ENCODE results near the gene FHIT. TPM values are rescaled to one million over a fixed set of nuclear protein-coding genes. Genes with fewer than 3 reads are reported as not detected.

FHIT gene
- total and polyA plus RNA-seq, 4 donors, result 2.6 to 21.3 (median 8.7) TPM

DNA sequence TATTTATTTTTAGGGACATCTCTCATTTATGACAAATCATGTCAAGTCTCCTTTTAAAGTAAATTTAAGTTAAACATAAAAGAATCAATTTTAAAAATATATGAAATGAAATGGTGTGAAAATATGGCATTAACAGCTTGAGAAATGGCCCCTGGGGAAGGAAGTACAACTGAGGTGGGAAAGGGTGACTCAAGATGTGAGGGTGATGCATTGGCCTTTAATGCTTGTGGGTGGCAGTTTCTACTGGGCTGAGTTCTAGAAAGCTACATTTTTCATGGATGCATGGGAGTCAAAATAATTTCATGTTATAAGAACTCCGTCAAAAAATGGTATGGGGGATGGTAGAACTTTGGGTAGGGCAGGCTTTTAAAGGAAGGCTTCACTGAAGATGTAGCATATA is 1492.6 kb downstream of the FHIT start:
- TF ChIP-seq, protein P1, sequence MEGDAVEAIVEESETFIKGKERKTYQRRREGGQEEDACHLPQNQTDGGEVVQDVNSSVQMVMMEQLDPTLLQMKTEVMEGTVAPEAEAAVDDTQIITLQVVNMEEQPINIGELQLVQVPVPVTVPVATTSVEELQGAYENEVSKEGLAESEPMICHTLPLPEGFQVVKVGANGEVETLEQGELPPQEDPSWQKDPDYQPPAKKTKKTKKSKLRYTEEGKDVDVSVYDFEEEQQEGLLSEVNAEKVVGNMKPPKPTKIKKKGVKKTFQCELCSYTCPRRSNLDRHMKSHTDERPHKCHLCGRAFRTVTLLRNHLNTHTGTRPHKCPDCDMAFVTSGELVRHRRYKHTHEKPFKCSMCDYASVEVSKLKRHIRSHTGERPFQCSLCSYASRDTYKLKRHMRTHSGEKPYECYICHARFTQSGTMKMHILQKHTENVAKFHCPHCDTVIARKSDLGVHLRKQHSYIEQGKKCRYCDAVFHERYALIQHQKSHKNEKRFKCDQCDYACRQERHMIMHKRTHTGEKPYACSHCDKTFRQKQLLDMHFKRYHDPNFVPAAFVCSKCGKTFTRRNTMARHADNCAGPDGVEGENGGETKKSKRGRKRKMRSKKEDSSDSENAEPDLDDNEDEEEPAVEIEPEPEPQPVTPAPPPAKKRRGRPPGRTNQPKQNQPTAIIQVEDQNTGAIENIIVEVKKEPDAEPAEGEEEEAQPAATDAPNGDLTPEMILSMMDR (IDR thresholded peaks at IDR 0.05; ENCODE audit: control extremely low read depth, extremely low read depth), result no peak

DNA sequence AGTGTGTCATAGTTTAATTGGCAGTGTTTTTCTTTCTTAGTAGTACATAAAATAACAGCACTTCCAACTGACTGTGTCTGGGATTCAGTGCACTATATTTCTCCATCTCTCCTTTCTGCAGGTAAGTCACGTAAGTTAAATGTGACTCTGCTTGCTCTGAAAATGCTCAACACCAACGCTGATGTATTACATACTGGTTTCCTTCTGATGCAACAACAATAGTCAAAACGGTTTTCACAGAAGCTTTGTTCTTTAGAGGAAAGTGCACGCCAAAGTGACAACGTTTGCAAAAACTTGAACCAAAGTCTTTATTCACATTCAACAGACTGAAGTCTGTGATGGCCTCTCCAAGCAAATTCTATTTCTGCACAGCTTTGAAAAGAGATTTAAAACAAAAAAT is 1494.3 kb downstream of the FHIT start:
- Histone ChIP-seq H3K4me1 (ENCODE audit: control insufficient read depth in 5 of 5, insufficient read depth in 5 of 5, low read length in 5 of 5) (peaks cover 0 to 7% (median 3%) of the 10 kb centered on the region in 5 donors), H3K9ac (ENCODE audit: insufficient read depth in 1 of 2, low read length in 2 of 2) (no peak overlapping the region), H3K27me3 (ENCODE audit: control insufficient read depth in 3 of 3, insufficient read depth in 3 of 3, low read length in 2 of 3) (no peaks in the 10 kb centered on the region), H3K9me3 (ENCODE audit: control insufficient read depth in 4 of 4, insufficient read depth in 3 of 4, low read length in 3 of 4) (no peaks in the 10 kb centered on the region), H3K4me3 (no peak overlapping the region), H3K36me3 (ENCODE audit: control insufficient read depth in 4 of 4, insufficient read depth in 4 of 4, low read length in 4 of 4) (no peaks in the 10 kb centered on the region), H3K27ac (ENCODE audit: low read depth in 1 of 2, low read length in 1 of 2) (no peak overlapping the region)
- WGBS, 2 donors, result 46 to 70% methylated on average over 5 of the region's 5 CpGs
- DNase-seq (no peak), ATAC-seq (ENCODE audit: insufficient read depth, low FRiP score) (no peak)
- TF ChIP-seq, protein P1 (IDR thresholded peaks at IDR 0.05; ENCODE audit: control extremely low read depth, extremely low read depth), result no peak

More for the DNA sequence above, 1492.6 kb downstream of the FHIT start:
- Histone ChIP-seq H3K27ac (ENCODE audit: low read depth in 1 of 2, low read length in 1 of 2) (no peak overlapping the region), H3K27me3 (ENCODE audit: control insufficient read depth in 3 of 3, insufficient read depth in 3 of 3, low read length in 2 of 3) (no peaks in the 10 kb centered on the region), H3K36me3 (ENCODE audit: control insufficient read depth in 4 of 4, insufficient read depth in 4 of 4, low read length in 4 of 4) (no peaks in the 10 kb centered on the region), H3K9me3 (ENCODE audit: control insufficient read depth in 4 of 4, insufficient read depth in 3 of 4, low read length in 3 of 4) (no peaks in the 10 kb centered on the region), H3K4me1 (ENCODE audit: control insufficient read depth in 5 of 5, insufficient read depth in 5 of 5, low read length in 5 of 5) (peaks cover 0 to 7% (median 3%) of the 10 kb centered on the region in 5 donors), H3K9ac (ENCODE audit: insufficient read depth in 1 of 2, low read length in 2 of 2) (no peak overlapping the region), H3K4me3 (no peak overlapping the region)
- WGBS, 2 donors, result 85 to 97% methylated on average over 1 of the region's 1 CpG
- no peak for ATAC-seq (ENCODE audit: insufficient read depth, low FRiP score)
- no peak for DNase-seq

DNA sequence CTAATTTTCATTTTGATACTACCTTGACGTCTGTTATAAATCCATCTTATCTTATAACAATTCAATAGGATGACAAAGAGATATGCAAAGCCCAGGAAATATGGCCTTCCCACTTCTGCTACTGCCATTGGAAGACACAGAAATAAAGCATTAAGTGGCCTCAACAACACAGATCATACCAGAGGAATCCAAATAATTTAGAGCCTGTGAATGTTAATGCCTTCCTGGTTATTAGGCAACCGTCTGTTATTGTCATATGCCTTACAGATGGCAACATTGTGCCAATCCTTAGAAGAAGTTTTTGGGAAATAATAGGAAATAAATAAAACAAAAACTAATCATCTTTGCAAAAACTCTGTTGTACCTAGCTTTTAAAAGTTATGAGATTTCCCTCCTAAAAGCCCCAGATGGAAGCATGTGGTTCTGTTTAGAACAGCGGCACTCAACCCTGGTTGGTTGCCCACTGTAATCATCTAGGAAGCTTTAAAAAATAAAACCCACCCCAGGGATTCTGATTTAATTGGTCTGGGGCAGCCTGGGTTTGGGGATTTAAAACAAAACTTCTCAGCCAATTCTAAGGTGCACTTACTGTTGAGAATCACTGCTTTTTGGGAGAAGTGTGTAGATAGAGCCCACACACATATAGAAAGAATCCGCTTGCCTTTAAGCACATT is 1496.7 kb downstream of the FHIT start:
- Histone ChIP-seq H3K4me3 (no peak overlapping the region), H3K4me1 (ENCODE audit: control insufficient read depth in 5 of 5, insufficient read depth in 5 of 5, low read length in 5 of 5) (peaks cover 0 to 7% (median 3%) of the 10 kb centered on the region in 5 donors), H3K9me3 (ENCODE audit: control insufficient read depth in 4 of 4, insufficient read depth in 3 of 4, low read length in 3 of 4) (no peaks in the 10 kb centered on the region), H3K27me3 (ENCODE audit: control insufficient read depth in 3 of 3, insufficient read depth in 3 of 3, low read length in 2 of 3) (no peaks in the 10 kb centered on the region), H3K36me3 (ENCODE audit: control insufficient read depth in 4 of 4, insufficient read depth in 4 of 4, low read length in 4 of 4) (no peaks in the 10 kb centered on the region), H3K9ac (ENCODE audit: insufficient read depth in 1 of 2, low read length in 2 of 2) (no peak overlapping the region), H3K27ac (ENCODE audit: low read depth in 1 of 2, low read length in 1 of 2) (no peak overlapping the region)
- WGBS, 2 donors, result 69 to 81% methylated on average over 4 of the region's 4 CpGs
- DNase-seq (no peak), ATAC-seq (ENCODE audit: insufficient read depth, low FRiP score) (no peak)
- TF ChIP-seq, protein P1 (IDR thresholded peaks at IDR 0.05; ENCODE audit: control extremely low read depth, extremely low read depth), result no peak

Measured in lung (tissue), 12 donors.